NCI-H345 treated with DMSO at 0.1 percent for 48 hours (cell line): ENCODE data around the gene TPCN1.
A peak's percentile ranks its signal among the peaks of the same experiment; 100 is the strongest.

Experiments
- DNase-seq: peaks from one replicate; lab custom pipeline; 2025; ENCODE audit not compliant: unreplicated experiment; lab: John Stamatoyannopoulos, UW

Gene TPCN1

GRCh38 chr12:113240395-113240794 lies 19.1 kb downstream of the TPCN1 start:
- DNase-seq, result no peak

DNA sequence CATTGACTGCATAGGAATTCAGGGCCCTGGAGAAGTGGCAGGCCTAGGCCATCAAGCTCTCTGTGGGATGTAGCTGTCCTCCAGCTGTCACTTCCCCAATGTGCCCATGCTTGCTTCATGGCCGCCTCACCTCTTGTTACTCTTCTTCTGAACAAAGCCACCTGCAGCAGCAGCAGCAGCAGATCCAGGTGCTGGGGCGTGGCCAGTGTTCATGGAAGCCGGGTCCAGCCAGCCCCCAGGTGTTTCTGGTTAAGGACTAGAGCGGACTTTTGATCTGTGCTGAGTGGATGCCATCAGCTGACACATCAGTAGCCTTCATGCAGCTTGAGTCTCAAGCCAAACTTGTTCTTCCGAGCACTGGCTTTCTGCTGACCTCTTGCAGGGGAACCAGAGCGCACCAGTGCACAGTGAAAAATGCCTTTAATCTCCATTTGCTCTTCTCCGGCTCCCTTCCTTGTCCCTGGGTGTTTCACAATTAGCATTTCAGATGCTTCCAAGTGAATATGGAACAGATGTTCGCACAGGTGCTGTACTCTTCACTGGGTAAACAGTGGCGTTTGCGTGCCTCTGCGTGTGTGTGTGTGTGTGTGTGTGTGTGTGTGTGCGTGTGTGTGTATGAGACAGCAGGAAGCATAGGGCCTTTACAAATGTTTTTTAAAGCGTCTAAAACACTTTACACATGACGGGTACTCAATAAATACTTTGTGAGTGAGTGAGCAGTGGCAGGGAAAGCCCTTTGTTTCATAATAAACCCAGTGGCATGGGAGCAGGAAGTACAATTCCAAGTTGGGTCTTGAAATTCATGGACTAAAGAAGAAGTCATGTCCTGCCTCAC lies 20.1 kb downstream of the TPCN1 start:
- DNase-seq, result peak; percentile 85

DNA sequence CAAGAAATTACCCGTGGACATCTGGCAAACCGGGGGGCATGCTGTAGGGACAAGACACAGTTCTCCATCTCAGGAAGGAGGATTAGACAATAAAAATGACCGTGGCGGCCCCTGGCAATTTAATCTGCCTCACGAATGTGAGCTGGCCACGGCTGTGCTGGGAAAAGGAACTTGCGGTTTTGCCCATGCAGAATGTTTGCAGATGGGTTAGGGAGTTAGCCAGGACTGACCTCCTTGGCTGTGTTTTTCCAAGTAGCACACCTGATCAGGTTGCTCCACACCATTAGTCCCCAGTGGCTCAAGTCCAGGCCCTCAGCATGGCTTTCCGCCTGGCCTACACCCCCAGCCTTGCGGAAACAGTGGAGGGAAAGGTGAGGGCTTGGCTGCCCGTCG lies 20.8 kb downstream of the TPCN1 start:
- no peak for DNase-seq

DNA sequence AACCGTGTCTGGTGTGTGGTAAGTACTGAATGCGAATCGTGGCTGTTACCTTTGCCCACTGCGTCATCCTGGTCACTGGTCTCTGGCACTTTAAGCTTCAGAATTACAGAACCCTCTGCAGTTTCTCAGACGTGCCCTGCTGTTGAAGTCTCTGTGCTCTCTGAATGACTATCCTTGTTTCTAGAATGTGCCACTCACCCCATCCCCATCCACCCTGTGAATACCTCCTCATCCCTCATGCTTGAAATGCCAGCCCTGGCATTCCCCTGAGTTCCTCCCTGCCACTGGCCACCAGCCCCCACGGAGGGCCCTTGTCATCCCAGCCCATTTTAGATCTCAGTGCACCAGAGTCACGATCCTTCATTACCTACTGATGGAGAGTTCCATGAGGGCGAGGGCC lies 21.3 kb downstream of the TPCN1 start:
- DNase-seq, result no peak

GRCh38 chr12:113244047-113244460 lies 22.8 kb downstream of the TPCN1 start:
- no peak for DNase-seq

DNA sequence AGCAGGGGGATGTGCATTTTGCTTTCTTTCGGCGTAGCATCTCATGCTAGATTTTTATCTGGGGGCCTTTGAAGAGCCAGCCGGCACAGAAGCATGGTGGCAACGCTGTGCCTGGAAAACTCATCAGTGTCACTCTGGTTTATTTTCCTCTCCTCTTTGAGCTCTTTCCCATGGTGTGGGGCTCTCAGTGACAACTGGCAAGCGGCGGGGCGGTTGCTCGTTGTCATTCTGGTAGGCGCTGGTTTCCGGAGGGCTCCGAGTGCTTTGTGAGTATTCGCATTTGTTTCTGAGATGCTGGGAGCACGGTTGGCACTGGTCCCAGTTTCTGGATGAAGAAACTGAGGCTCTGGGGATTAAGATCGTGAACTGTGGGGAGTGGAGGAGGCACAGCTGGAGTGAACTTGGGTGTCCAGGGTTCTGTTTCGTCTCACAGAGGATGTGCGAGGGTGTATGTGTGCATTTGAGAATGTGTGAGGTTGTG lies 23.3 kb downstream of the TPCN1 start:
- no peak for DNase-seq

- peak; percentile 97 for DNase-seq
These were observed 24.6 kb downstream of the TPCN1 start for GRCh38 chr12:113245695-113246477.

DNA sequence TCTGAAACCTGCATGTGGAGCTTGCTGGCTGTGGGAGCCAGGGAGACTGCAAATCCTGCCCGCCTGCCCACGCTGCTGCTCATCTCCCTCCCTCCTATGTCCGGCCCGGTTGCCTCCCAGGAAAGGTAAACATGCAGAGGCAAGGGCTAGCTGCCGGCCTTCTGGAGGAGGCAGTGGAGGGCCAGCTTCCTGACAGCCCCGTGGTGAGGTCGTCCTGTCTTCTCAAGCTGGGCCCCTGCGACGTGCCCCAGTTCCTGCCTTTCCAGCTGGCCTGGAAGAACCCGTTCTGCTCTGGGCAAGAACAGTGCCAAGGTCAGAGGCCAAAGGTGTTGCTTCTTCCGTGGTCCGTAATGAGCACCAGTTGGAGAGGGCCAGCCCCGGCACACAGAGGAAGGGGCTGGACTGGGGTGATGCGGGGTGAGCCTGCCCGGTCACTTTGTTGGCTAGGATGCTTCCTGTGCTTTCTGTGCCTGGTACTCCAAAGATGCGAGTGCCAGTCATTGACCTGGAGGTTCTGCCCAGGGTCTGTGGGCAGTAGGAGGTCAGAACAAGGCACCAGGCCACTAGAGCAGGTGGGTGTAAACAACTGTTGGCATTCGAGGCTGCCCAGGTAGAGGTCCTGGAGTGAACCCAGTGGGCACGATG lies 25.3 kb downstream of the TPCN1 start:
- no peak for DNase-seq

- DNase-seq, result no peak
These were observed 26.1 kb downstream of the TPCN1 start for GRCh38 chr12:113247123-113248050.

GRCh38 chr12:113248051-113248825 lies 27.0 kb downstream of the TPCN1 start:
- DNase-seq, result no peak

DNA sequence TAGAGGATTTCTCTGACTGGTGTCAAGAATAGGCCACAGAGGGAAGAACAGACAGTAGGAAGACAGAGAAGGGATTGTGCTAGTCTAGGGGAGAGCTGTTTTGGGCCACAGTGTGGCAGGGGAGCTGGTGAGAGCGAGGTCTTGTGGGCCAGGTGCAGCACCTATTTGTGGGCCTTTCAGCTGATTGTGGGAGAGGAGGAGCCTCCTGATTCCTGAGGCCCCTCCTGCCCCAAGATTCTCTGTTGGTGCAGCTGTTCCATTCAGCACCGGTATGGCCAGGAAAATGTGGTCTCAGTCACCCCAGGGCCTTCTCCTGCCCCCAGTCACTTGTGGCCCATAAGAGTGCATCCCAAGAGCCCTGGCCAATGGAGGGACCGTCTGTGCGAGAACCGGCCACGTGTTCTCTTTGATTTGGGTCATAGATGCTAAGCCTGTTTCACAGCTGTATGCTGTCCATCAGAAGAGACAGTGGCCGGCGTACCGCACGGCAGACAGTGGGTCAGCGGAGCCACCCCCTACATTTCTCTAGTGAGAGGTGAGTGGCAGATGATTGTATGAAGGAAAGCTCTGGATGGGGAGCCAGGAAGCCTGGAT lies 27.7 kb downstream of the TPCN1 start:
- no peak for DNase-seq

- DNase-seq, result no peak
These were observed 28.3 kb downstream of the TPCN1 start for GRCh38 chr12:113249546-113249945.

GRCh38 chr12:113250045-113250444 lies 28.8 kb downstream of the TPCN1 start:
- no peak for DNase-seq

- DNase-seq, result no peak
These were observed 30.3 kb downstream of the TPCN1 start for GRCh38 chr12:113251404-113252070.

DNA sequence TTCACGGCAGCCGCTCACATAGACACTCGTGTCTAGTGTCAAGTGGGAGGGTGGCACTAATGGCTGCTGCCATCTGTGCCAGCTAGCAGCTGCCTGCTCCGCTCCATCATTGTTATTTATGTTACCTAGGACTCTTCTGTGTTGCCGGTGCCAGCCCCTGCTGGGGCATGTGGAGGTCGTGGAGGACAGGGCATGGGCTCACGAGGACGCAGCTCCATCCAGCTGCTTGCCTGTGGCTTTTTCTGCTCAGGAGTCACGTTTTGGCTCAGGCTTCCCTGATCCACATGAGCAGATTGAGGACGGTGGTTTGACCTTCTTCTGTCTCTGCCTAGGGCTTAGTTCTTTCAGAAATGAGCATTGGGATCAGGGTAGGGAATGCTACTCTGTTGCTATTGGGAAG lies 31.2 kb downstream of the TPCN1 start:
- DNase-seq, result no peak

GRCh38 chr12:113253532-113254285 lies 32.4 kb downstream of the TPCN1 start:
- DNase-seq, result no peak

DNA sequence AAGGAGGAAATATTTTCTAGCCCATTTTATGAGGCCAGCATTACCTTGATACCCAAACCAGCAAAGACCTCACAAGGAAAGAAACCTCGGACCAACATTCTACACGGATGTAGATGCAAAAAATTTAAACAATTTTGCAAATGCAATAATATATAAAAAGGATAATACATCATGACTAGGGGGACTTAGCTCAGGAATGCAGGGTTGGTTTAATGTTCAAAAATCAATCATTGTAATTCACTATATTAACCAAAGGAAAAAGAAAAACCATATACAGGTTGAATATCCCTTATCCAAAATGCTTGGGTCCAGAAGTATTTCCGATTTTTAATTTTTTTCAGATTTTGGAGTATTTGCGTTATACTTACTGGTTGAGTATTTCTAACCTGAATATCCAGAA lies 33.0 kb downstream of the TPCN1 start:
- no peak for DNase-seq

DNA sequence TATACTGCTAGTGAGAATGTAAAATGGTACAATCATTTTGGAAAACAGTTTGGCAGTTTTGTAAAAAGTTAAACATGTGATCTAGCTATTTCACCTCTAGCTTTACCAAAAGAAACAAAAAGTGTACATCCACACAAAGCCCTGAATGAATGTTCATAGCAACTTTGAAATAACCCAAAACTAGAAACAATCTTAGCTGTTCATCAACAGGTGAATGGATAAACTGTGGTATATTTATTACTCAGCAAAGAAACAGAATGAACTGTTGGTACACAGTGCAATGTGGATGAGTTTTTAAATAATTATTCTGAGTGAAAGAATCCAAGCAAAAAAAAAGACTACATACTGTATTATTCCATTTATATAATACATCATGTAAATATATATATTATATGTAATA lies 36.3 kb downstream of the TPCN1 start:
- no peak for DNase-seq
